Mammary epithelial cell (primary cell): ENCODE measurements around the gene TAX1BP3.

Source experiments
- EZH2 ChIP-seq: IDR thresholded peaks from 2 replicates; pipeline ENCODE4 v1.6.1; 2012; ENCODE audit warnings: low read length, inconsistent platforms, borderline replicate concordance
- TF ChIP-seq, protein P1 (sequence below), 2 donors: IDR thresholded peaks in 1 of 2; conservative IDR thresholded peaks in 1 of 2; 2 replicates each; pipeline ENCODE4 v1.5.1; 2011 to 2012; ENCODE audit warnings: inconsistent platforms in 2 of 2, low read length in 2 of 2, mild to moderate bottlenecking in 2 of 2, control low read depth in 1 of 2, low read depth in 1 of 2; ENCODE audit not compliant: insufficient read depth in 1 of 2; ENCODE audit errors: extremely low read depth in 1 of 2

DNA sequence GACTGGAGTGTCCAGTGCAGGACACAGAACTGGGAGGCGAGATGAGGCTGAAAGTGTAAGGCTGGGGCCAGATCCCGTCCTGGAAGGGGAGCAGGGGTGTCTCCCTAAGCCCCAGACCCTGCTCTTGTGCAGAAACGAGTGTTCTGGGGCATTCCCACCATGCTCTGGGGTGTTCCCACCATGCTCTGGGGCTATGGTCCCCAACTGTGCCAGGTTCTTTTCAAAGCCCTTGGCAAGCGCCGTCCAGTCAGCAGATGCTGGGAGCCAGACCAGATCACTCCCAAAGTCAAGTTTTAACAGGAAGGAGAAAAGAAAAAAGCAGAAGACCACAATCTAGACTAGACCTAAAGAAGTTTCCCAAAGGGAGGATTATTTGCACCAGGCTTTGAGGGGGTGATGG lies 2.5 kb downstream of the TAX1BP3 start:
- TF ChIP-seq, protein P1, sequence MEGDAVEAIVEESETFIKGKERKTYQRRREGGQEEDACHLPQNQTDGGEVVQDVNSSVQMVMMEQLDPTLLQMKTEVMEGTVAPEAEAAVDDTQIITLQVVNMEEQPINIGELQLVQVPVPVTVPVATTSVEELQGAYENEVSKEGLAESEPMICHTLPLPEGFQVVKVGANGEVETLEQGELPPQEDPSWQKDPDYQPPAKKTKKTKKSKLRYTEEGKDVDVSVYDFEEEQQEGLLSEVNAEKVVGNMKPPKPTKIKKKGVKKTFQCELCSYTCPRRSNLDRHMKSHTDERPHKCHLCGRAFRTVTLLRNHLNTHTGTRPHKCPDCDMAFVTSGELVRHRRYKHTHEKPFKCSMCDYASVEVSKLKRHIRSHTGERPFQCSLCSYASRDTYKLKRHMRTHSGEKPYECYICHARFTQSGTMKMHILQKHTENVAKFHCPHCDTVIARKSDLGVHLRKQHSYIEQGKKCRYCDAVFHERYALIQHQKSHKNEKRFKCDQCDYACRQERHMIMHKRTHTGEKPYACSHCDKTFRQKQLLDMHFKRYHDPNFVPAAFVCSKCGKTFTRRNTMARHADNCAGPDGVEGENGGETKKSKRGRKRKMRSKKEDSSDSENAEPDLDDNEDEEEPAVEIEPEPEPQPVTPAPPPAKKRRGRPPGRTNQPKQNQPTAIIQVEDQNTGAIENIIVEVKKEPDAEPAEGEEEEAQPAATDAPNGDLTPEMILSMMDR (conservative IDR thresholded peaks at IDR 0.05 in 1 of 2, IDR thresholded peaks at IDR 0.05 in 1 of 2; ENCODE audit: extremely low read depth in 1 of 2, insufficient read depth in 1 of 2, low read depth in 1 of 2, low read length in 2 of 2): no peak
- TF ChIP-seq EZH2: no peak
